GM12892 (cell line): ENCODE measurements around the gene AKR1B1.

ENCODE experiments used
- POLR2A ChIP-seq: IDR thresholded peaks from 2 replicates; pipeline ENCODE4 v1.6.1; 2011; ENCODE audit warnings: low read depth, low read length, control low read depth
- POLR2AphosphoS5 ChIP-seq: IDR thresholded peaks from 2 replicates; pipeline ENCODE4 v1.6.1; 2011; ENCODE audit warnings: low read depth, low read length, control low read depth

GRCh38 chr7:134483296-134483695, 24.4 kb upstream of the AKR1B1 start:
- TF ChIP-seq POLR2A: no peak
- TF ChIP-seq POLR2AphosphoS5: no peak
